ENCODE data around the gene PTPRH.

DNA sequence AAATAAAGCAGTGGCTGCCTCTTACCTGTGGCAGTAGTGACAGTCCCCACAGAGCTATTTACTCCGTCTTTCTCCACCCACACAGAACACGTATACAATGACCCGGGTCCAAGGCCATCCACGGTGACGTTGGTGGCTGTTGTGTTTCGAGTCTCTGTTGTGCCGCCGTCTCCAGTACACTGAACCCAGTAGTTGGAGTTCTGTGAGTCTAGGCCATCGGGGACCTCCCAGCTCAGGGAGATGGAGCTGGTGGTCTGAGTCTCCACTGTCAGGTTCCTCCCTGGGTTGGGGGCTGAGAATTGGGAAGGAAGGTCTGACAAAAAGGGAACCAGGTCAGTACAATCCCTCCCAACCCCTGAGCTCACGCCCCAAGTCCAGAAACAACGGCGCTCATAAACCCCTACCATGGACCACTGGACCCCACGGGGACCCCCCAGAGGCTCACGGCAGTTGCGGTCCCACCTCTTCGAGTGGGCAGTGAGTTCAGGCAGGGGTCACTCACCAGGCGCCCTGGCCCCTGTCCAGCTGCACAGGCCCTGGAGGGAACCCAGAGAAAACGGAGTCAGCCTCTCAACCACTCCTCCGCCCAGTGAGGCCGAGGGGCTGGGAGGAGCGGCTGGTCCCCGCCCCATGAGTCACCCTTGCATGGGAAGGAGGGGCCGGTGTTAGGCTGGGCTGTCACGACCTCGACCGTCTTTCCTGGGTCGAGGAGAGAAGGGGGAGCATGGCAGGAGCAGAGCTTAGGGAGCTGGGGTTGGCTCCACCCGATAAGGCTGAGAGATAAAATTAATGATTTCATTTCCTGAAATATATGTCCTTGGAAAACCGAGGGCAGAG lies 2.4 kb downstream of the PTPRH start:
- TF ChIP-seq CTCF (IDR thresholded peaks at IDR 0.05) = no peak
- TF ChIP-seq POLR2A (IDR thresholded peaks at IDR 0.05) = peak in 2 of 4 donors; percentile 34 to 45
